HG02981 (cell line): ENCODE results near the gene CACNA1C.
"Not testable (repeated sequence)": the region's sequence is repeated elsewhere in the genome, so short reads cannot be mapped to it uniquely, and the experiment has no call there.

Experiments
- ATAC-seq: cut with Tn5 transposase; IDR thresholded peaks from one replicate; pipeline ENCODE4 v1.9.1; 2021; ENCODE audit warnings: mild to moderate bottlenecking, moderate library complexity; ENCODE audit not compliant: unreplicated experiment

The CACNA1C gene

DNA sequence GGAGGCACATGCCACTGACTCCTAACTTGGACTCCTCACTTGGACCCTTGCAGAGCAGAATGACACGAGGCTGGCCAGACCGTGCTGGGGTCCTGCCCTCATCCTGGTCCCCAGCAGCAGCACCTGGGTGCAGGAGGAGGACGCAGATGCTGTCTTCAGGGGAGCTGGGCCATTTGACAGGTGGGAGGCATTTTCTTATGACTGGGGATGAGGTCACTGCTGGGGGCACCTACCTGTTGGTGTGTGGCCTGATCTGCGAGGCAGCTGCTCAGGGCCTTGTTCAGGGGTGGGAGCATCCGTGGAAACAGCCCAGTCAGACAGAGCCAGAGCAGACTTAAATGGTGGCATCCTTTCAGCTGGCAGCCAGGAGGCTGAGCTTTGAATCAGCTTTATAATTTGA lies 57.3 kb downstream of the CACNA1C start:
- no peak for ATAC-seq

DNA sequence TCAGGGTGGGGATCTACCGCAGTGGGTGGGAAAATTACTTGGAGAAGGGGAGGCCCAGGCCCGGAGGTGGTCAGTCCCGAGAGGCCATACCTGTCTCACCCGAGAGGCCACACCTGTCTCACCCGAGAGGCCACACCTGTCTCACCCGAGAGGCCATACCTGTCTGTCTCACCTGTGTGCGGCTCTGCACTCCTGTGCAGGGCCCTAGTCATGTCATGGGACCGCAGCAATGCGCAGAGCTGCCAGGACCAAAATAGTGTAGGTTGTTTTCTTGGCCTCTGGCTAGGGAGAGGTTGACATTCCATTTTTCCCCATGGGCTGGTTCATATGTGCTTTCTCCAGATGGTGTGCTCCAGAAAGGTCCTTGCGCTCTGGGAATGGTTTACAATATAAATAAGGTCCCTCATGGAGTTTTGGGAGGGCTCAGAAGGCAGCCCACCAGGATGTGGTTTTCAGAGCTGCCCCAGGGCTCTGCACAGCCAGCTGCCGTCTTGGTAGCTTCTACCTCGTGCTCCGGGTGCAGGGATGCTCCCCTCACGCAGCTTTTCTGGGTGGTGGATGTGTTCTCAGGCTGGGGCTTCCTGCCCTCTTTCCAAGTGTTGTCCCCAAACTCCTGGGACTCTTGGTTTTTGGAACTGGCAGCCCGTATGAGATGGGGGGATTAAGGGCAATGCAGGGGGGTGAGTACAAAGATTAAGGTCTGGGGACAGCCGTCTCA lies 58.2 kb downstream of the CACNA1C start:
- no peak for ATAC-seq

DNA sequence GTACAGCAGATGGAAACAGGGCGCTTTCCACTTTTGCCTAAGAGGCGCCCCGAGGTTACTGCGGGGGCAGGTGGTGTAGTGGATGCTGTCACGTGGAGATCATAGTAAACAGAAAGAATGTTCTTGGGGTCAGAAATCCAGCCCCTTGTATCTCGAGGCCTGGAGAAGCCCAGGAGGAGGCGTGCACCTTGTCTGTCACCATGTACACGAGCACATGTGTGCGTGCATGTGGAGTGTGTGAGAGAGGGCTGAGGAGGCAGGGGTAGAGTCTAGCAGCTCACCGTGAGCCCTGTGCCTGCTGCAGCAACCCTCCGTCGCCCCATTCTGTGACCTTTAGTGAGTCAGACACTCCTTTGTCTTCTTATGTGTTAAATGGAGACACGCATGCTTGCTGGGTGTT lies 59.0 kb downstream of the CACNA1C start:
- no peak for ATAC-seq

- ATAC-seq, result no peak
Observed at GRCh38 chr12:2112401-2112800, 59.6 kb downstream of the CACNA1C start.

GRCh38 chr12:2113119-2113912 lies 60.5 kb downstream of the CACNA1C start:
- no peak for ATAC-seq

DNA sequence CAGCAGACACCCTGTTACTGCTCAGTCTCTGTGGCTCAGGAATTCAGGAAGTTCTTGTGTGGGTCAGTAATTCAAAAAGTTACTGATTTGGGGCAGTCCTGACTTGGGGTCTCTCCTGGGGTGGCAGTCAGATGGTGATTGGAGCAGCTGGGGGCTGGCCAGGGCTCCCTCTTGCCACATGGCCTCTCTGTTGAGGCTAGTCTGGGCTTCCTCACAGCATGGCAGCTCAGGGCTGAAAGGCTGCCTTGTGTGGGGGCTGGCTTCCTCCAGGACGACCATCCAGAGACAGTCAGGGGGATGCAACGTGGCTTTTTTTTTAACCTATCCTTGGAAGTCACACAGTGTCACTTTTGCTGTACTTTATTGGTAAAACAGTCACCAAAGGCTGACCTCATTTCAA lies 61.3 kb downstream of the CACNA1C start:
- no peak for ATAC-seq

GRCh38 chr12:2115101-2115845 lies 62.5 kb downstream of the CACNA1C start:
- ATAC-seq, result no peak

GRCh38 chr12:2117541-2117940 lies 64.8 kb downstream of the CACNA1C start:
- ATAC-seq, result no peak

GRCh38 chr12:2118061-2118460 lies 65.3 kb downstream of the CACNA1C start:
- ATAC-seq, result no peak

- ATAC-seq, result no peak
Observed at GRCh38 chr12:2118481-2119255, 65.9 kb downstream of the CACNA1C start.

GRCh38 chr12:2119266-2119665 lies 66.5 kb downstream of the CACNA1C start:
- no peak for ATAC-seq

GRCh38 chr12:2120982-2121758 lies 68.4 kb downstream of the CACNA1C start:
- no peak for ATAC-seq

DNA sequence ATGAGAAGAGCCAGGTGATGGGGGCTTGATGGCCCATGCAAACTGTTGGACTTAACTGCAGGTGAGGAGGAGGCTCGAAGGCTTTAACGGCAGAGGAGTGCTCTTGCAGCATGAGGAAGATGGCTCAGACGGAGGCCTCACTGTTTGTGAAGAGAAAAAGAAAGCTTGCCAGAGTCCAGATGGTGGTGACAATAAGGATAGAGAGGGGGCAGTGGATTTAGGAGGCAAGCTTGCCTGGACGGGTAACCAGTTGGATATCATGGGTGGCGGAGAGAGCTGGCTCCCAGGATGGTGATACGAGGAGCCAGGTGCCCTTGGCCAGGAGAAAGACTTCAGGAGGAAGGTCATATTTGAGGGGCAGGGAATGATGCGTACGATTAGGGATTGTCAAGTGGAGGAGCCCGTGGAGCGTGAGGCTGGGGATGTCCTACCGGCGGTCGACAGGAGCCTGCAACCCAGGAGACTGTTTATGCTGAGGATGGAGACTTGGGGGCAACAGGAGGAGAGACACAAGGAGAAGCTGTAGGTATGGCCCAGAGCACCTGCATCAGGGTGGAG lies 71.8 kb downstream of the CACNA1C start:
- ATAC-seq, result no peak

GRCh38 chr12:2125651-2126522 lies 73.1 kb downstream of the CACNA1C start:
- ATAC-seq, result no peak

- ATAC-seq, result no peak
Observed at GRCh38 chr12:2126676-2127406, 74.1 kb downstream of the CACNA1C start.

DNA sequence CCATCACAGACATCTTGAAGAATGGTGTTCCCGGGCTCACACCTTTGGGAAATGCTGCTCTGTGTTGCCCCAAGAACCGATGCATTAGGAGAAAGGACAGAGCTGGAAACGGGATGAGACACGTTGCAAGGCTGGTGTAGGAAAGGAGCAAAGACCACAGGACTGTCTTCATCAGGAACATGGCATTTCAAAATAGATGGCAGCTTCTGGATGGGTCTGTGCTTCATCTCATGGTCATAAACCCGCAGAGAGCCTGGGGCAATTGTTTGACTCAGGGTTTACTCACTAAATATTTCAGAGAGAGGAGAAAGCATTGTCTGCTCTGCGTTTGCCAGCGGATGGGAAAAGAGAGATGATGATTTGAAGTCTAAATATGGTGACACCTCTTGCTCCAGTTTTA lies 76.3 kb downstream of the CACNA1C start:
- no peak for ATAC-seq

DNA sequence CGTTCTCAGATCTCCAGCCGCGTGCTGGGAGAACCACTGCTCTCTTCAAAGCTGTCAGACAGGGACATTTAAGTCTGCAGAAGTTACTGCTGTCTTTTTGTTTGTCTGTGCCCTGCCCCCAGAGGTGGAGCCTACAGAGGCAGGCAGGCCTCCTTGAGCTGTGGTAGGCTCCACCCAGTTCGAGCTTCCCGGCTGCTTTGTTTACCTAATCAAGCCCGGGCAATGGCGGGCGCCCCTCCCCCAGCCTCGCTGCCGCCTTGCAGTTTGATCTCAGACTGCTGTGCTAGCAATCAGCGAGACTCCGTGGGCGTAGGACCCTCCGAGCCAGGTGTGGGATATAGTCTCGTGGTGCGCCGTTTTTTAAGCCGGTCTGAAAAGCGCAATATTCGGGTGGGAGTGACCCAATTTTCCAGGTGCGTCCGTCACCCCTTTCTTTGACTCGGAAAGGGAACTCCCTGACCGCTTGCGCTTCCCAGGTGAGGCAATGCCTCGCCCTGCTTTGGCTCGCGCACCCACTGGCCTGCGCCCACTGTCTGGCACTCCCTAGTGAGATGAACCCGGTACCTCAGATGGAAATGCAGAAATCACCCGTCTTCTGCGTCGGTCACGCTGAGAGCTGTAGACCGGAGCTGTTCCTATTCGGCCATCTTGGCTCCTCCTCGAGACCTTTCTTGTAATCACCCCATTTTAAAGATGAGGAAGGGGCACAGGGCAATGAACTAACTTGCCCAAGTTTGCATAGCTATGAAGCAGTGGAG lies 83.1 kb downstream of the CACNA1C start:
- not testable (repeated sequence) for ATAC-seq
